SIG-M5 (cell line): ENCODE measurements around the gene RBM6.
"Not testable (repeated sequence)": the region's sequence is repeated elsewhere in the genome, so short reads cannot be mapped to it uniquely, and the experiment has no call there.

Source experiments
- DNase-seq: peaks from one replicate; lab custom pipeline; 2025; lab: John Stamatoyannopoulos, UW

The RBM6 gene, protein sequence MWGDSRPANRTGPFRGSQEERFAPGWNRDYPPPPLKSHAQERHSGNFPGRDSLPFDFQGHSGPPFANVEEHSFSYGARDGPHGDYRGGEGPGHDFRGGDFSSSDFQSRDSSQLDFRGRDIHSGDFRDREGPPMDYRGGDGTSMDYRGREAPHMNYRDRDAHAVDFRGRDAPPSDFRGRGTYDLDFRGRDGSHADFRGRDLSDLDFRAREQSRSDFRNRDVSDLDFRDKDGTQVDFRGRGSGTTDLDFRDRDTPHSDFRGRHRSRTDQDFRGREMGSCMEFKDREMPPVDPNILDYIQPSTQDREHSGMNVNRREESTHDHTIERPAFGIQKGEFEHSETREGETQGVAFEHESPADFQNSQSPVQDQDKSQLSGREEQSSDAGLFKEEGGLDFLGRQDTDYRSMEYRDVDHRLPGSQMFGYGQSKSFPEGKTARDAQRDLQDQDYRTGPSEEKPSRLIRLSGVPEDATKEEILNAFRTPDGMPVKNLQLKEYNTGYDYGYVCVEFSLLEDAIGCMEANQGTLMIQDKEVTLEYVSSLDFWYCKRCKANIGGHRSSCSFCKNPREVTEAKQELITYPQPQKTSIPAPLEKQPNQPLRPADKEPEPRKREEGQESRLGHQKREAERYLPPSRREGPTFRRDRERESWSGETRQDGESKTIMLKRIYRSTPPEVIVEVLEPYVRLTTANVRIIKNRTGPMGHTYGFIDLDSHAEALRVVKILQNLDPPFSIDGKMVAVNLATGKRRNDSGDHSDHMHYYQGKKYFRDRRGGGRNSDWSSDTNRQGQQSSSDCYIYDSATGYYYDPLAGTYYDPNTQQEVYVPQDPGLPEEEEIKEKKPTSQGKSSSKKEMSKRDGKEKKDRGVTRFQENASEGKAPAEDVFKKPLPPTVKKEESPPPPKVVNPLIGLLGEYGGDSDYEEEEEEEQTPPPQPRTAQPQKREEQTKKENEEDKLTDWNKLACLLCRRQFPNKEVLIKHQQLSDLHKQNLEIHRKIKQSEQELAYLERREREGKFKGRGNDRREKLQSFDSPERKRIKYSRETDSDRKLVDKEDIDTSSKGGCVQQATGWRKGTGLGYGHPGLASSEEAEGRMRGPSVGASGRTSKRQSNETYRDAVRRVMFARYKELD

GRCh38 chr3:49939858-49940666, at the start of gene RBM6:
Gene RBM6 (plus strand): TSS chr3:49940150. CDS start chr3:49962642, 22,492 bp downstream.
- peak; percentile 86 for DNase-seq

DNA sequence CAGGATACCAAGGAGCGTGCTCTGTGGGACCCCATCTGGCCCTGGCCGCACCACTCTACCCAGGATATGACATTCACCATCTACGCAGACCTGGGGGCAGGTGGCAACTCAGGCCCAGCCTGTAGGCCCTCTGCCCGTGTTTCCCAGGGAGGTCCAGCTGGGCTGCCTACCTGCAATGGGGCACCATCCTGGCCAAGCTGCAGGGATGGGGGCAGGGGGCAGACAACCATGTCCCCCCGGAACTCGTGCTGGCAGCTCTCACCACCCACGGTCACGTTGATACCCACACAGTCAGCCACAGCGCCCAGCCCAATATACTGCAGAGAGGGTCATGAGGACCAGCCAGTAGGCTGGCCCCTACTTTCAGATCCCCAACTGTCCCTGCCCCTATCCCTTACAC, 44.2 kb upstream of the RBM6 start:
- DNase-seq: no peak

DNA sequence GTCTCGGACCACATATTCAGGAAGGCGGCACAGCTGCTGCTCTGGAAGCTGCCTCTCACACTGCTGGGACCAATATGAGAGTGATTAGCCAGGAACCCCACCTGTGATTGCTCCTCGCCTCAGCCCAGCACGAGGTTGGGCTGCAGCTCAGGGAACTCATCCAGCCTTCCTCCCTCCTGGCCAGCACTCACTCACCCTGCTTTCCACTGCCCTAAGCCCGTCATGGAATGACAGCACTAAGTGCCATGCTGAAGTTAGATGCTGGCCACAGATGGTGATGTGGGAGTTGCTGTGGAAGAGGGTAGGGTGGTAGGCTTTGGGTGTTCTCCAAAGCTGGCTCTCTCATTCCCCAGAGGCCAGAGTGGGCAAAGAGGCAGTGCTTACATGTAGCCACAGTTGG, 43.6 kb upstream of the RBM6 start:
- DNase-seq: no peak

- DNase-seq: no peak
These were observed 41.0 kb upstream of the RBM6 start for GRCh38 chr3:49898991-49899390.

DNA sequence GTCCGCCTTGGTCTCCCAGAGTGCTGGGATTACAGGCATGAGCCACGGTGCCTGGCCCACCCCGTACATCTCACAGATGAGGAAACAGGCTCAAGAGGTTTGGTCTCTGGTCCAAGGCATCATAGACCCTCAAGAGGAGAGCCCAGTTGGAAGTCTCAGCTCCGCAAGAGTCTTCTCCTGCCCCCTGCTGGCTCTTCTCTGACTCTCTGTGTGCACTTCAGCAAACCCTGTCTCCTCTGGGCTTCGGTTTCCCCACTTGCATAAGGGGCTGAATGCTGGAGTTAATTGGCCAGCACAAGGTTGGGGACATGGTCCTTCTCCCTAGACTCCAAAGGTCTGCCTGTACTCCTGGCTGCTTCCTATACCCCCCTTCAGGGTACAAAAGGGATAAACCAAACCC, 40.1 kb upstream of the RBM6 start:
- no peak for DNase-seq

DNA sequence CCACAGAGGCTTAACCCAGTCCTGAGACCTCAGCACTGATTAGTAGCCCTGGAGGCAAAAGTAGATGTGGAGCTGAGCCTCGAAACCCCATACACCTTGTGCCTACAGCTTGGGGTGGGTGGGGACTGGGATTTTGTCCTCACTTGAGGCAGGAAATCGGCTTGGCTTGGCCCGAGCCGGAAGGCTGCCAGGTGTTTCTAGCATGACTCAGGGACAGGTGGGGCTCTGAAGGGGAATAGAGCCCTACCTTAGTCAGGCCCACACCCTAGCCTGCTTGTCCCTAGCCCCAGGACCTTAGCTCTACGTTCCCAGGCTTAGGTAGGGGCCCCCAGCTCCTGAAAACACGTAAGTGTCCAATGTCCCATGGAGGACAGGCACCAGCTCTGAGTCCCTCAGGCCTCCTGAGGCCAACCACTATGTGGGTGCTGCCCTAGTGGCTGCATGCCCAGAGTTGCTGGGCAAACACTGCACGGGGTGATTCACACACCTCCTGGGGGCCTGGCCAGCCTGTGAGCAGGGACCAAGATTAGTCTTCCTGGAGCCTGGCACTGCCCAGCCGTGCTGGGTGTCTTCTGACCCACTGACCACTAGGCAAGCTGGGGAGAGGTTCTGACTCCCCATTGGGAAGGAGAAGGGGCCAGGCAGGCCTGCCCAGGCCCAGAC, 39.3 kb upstream of the RBM6 start:
- no peak for DNase-seq

DNA sequence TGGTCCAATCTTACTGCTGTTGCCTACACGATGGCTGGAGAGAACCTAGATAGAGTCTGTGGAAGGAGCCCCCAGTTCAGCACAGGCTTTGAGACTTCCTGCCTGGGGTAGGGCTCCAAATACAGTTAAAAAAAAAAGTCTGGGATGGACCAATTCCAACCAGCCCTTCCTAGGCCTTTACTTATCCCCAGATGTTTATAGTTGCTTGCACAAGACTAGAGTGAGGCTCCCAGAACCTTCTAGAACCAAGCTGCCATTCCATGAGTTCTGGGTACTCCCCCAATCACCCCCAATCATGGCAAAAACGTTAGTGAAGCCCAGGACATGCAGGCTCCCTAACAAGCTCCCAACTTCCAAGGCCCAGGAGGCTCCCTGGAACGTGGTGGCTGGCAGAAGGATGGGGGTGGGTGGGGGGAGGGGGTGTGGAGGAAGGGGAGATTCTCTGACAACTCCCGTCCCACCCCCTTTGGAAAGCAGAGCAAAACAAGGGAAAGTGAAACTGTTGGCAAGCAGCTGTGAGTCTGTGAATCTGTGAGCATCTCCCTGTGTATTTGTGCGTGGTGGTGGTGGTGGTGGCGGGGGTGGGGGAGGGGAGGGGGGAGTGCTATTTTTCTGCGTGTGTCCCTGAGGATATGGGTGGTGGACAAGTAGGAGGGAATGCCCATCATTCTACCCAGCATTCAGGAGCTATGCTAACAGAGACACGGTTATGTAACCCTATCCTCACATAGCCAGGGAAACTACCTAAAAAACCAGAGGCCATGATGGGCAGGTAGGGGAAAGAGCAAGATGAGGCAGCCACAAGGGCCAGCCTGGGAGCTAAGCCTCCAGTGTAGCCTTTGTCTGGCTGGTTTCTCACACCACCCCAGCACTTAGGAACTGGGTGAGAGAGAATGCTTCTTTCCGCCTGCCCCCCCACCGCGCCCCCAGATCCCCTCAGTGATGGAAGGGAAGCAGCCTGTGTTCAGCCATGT, 38.3 kb upstream of the RBM6 start:
- DNase-seq: no peak

DNA sequence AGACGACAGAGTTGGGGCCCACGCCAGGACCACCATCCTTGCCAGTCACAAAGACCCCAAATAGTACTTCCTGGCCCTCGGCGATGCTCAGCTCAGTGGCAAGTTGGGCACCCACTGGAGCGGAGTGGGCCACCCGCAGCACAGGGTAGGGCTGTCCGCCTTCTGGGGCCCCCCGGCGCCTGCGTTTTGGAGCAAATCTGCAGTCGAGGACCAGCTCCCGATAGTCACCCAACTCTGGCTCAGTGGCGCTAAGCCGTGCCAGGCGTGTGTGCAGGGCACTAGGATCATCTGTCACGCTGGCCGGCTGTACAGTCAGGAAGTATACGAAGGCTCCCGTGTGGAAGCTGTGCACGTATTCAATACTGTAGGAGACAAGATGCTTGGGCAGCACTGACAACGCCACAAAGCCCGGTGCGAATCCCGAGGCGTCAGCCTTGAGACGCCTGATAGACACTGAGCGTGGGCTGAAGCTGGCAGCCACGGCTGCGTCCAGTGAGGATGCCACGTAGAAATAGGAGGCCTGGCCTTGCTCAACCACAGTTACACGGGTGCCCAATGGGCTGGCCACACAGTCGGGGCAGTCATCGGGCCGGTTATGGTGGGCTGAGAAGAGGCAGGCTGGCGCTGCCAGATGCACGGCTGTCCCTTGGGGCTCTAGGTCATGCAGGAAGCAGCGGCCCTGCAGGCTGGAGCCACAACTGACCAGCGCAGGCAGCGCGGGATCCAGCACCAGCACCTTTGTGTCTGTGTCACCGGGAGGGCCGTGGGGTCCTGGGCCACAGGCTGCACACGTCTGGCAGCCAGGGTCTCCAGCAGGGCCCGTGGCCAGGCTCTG, 37.2 kb upstream of the RBM6 start:
- no peak for DNase-seq

DNA sequence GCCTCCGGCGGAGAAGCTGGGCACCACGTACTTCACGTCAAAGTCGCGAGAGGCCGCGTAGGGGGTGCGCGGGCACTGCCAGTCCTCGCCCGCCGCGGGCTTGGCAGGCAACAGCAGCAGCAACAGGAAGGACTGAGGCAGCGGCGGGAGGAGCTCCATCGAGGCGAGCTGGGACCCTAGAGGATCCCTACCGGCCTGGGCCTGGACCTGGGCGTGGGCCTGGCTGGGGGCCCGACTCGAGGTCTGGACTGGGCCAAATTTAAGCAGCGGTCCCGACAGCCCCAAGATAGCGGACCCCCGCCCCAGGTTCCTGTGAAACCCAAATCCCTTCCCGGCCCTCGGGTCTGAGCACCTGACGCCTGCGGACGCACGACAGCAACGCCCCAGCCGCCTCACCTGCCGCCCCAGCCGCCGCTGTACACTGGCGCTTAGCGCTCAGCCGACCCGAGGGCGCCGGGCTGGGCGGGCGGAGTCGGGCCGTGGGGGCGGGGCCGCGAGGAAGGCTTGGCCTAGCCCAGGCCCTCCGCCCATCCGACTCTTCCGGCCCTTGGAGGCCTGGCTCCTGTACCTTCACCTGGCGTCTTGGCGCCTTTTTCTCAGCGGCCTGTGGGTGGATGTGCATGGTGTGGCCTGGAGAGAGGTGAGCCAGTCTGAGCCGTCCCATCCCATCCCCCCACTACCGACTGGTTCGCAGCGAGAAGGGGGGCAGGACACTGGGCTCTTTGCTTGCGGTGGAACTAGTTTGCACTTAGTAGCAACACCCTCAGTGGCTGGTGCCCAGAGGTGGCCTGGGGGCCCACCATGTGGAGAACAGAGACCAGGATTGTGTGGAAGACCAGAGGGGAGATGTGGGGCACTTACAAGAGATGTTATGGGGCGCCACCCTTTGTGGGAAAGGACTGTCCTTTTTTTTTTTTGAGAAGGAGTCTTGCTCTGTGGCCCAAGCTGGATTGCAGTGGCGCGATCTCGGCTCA, 36.2 kb upstream of the RBM6 start, which contains the start of gene MST1R:
MST1R (minus strand) TSS at position 423 of the 974 bp plus-strand sequence; CDS start at position 159, 264 bp downstream.
- no peak for DNase-seq

DNA sequence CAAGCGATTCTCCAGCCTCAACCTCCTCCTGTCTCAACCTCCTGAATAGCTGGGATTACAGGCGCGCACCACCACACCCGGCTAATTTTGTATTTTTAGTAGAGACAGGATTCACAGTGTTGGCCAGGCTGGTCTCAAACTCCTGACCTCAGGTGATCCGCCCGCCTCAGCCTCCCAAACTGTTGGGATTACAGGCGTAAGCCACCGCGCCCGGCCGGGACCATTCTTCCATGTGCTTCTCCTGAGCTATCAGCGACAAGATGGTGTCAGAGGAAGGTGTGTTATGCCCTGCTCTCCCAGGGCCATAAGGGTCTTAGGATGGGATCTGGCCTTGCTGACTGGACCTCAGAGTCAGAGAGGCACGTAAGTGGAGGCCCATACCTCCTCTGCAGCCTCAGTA, 35.5 kb upstream of the RBM6 start:
- not testable (repeated sequence) for DNase-seq

GRCh38 chr3:49906073-49906743, 33.7 kb upstream of the RBM6 start:
- no peak for DNase-seq

DNA sequence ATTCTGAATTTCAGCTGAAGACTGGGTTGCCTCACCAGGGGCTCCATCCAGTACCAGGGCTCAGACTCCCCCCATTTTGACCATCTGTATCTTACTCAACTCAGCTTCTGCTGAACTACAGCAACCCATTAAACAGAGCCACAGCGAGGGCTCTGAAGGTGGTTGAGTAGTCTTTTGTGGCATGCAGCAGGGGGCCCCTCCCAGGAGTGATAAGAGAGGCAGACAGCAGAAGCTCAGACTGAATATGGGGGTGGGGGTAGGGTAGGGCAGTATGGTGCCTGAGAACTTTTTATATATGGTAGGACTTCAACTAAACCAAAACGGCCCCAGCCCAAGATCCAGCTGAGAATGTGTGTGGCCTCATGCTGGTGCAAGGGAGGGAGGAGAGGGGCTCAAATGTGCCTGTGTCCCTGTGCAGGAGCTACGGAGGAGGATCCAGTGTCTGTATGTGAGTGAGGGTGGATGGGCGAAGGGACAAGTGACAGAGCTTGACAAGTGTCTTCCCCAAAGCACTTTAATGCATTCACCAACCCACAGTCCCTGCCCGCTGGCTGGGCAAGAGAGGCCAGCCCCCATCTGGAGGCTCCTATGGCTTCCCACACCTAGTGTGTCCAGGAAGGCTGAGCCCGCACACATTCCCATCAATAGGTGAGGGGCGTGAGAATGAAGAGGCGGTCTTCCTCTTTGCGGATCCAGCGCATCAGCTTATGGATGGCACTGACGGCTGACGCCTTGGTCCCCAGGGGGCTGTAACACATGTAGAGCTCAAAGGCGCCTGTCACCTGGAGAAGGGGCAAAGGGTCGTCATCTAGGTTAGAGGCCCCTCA, 31.4 kb upstream of the RBM6 start:
- no peak for DNase-seq

DNA sequence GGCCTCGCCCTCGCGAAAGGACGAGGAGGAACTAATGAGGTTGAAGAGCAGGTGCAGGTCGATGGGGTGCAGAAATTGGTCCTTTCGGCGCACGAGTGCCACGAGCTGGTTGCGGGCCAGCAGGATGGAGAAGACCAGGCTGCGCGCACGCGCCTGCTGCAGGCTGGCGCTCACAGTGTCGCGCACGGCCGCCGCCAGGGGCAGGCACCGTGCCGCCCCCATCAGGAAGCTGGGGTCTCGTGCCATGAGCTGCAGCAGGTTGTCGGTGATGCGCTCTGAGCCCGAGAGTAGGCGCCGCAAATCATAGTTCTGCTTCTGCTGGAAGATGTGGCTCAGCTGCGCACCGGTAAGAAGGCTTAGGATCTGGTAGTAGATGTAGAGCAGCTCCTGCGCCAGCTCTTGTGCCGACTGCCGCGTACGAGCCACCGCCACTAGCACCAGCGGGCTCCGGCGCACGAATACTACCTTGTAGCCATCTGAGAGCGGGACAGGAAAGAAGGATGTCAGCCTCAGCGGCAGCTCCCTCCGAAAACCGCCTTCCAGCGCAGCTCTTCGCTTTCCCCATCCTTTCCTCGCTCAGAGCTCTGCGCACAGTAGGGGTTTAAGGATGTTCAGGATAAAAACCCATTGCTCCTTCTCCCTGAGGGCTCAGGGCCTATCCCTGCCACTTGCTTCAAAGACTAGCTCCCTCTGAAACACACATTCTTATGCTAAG, 29.4 kb upstream of the RBM6 start:
- DNase-seq: no peak

- no peak for DNase-seq
These were observed 28.9 kb upstream of the RBM6 start for GRCh38 chr3:49911124-49911420.

GRCh38 chr3:49911611-49912010, 28.3 kb upstream of the RBM6 start:
- no peak for DNase-seq

- DNase-seq: no peak
These were observed 27.1 kb upstream of the RBM6 start for GRCh38 chr3:49912881-49913281.
